Coronary artery (tissue), 2 donors: ENCODE results near the gene PLEK.

Experiments used
- DNase-seq: peaks from one replicate; pipeline ENCODE4 v3.0.0-alpha.2; 2017; ENCODE audit warnings: low spot score
- H3K27ac ChIP-seq, 2 donors: fragments of 200-600 bp; sonication (generic); one replicate each; pipeline ENCODE4 v1.5.1; 2016 to 2019
- H3K4me3 ChIP-seq: fragments of 200-600 bp; sonication (generic); 2 replicates; pipeline ENCODE4 v1.5.1; 2016; ENCODE audit warnings: mild to moderate bottlenecking, moderate library complexity
- TF ChIP-seq, protein P1 (sequence below): fragments of 200-600 bp; sonication (generic); IDR thresholded peaks from one replicate; pipeline ENCODE4 v1.5.1; 2019; ENCODE audit warnings: antibody characterized with exemption

The PLEK gene

DNA sequence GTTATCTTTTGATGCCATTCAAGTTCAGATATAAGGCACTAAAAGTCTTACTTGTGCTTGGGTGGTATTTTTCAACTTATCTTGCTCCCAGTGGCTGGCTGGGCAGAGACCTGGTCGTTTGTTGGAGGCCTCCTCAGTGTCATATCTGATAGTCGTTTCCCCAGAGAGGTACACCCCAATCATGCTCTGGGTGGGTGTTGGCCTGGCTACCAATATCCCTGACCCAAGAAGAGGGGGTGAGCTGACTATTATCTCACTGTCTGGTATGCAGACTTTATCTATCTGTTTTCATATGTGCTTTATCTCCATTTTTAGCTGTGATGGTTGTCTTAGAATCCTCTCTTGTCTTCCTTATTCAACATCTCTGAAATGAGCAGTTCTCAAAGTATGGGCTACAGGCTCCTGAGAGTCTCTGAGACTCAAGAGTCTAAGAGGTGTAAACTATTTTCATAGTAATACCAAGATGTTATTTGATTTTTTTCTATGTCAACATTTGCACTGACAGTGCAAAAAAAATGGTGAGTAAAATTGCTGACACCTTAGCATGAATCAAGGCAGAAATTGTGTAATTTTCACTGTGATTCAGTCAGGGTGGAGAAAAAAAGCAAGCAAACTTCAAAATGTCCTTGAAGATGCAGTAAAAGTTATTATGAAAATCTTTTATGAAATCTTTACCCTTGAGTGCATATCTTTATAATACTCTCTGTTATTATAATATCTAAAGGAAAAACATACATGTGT is 12.3 kb upstream of the PLEK start:
- no peak for DNase-seq
- TF ChIP-seq, protein P1, sequence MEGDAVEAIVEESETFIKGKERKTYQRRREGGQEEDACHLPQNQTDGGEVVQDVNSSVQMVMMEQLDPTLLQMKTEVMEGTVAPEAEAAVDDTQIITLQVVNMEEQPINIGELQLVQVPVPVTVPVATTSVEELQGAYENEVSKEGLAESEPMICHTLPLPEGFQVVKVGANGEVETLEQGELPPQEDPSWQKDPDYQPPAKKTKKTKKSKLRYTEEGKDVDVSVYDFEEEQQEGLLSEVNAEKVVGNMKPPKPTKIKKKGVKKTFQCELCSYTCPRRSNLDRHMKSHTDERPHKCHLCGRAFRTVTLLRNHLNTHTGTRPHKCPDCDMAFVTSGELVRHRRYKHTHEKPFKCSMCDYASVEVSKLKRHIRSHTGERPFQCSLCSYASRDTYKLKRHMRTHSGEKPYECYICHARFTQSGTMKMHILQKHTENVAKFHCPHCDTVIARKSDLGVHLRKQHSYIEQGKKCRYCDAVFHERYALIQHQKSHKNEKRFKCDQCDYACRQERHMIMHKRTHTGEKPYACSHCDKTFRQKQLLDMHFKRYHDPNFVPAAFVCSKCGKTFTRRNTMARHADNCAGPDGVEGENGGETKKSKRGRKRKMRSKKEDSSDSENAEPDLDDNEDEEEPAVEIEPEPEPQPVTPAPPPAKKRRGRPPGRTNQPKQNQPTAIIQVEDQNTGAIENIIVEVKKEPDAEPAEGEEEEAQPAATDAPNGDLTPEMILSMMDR, result no peak
- no peak overlapping the region for H3K4me3 ChIP-seq
- no peak overlapping the region for H3K27ac ChIP-seq

DNA sequence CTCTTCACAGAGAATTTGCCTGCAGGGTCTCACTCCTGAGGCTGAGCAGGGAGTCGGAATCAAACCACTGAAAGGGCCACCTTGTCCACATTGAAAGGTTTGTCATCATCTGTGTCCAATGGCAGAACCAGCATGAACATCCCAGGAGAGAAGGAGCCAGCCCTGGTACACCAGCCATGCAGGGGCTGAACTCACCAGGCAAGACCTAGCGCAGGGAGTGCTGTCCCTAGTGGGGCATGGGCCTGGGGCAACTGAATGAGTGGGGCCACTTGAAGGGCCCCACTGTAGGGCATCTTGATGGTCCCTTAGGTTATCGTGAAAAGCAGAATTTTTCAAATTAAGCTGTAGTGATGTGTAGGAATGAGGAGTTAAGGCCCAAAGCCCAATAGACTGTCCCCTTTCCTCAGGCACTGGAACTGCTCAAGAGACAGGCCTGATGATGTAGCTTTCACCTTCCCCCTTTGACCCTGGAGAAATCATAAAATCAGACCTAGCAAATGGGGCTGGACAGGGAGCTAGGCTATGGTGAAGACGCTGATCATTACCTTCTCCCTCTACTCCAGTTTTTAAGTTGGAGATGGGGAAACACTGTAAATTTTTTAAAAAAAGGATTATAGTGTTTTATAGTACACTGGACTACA is 8.4 kb upstream of the PLEK start:
- DNase-seq, result no peak

GRCh38 chr2:68357605-68358337 is 7.3 kb upstream of the PLEK start:
- TF ChIP-seq, protein P1, result no peak
- H3K4me3 ChIP-seq, result no peak overlapping the region
- no peak for DNase-seq
- H3K27ac ChIP-seq, result no peak overlapping the region

More for the DNA sequence above, 8.4 kb upstream of the PLEK start:
- H3K27ac ChIP-seq, result no peak overlapping the region
- H3K4me3 ChIP-seq, result no peak overlapping the region
- TF ChIP-seq, protein P1, result no peak

- Histone ChIP-seq H3K4me3 (no peak overlapping the region), H3K27ac (no peak overlapping the region)
- no peak for DNase-seq
- TF ChIP-seq, protein P1, result no peak
These were observed 5.2 kb upstream of the PLEK start for GRCh38 chr2:68359889-68360288.

DNA sequence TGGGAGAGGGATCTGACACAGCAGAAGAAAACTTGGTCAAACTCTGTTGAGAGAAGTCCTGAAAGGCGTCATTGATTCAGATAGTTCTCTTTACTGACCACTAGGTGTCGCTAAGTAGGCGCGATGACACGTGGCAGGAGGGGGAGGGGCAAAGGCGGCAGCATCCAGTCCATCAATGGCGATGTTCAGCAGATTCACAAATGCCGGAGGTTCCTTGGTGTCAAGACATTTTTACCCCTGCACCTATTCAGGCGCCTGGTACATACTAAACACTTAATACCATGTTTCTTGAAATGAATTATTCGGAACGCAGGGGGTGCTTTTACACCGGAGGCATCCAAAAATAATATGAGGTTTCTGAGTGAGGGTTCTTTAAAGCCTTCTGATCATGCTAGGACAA is 3.0 kb upstream of the PLEK start:
- TF ChIP-seq, protein P1, result peak; percentile 54
- H3K27ac ChIP-seq, result no peak overlapping the region
- peak; percentile 81 for DNase-seq
- peak overlapping the region; percentile 40 for H3K4me3 ChIP-seq

GRCh38 chr2:68362749-68363148 is 2.3 kb upstream of the PLEK start:
- Histone ChIP-seq H3K4me3 (no peak overlapping the region), H3K27ac (no peak overlapping the region)
- DNase-seq, result no peak
- TF ChIP-seq, protein P1, result no peak
